ENCODE data around the gene IRGC.

The IRGC gene

GRCh38 chr19:43692385-43692784 lies 23.5 kb upstream of the IRGC start:
- FAIRE-seq = no peak

GRCh38 chr19:43692877-43693276 lies 23.0 kb upstream of the IRGC start:
- FAIRE-seq = no peak

GRCh38 chr19:43694553-43694952 lies 21.3 kb upstream of the IRGC start:
- FAIRE-seq = no peak

- no peak for FAIRE-seq
These were observed 19.7 kb upstream of the IRGC start for GRCh38 chr19:43695985-43696704.

- FAIRE-seq = no peak
These were observed 18.6 kb upstream of the IRGC start for GRCh38 chr19:43697295-43697694.

DNA sequence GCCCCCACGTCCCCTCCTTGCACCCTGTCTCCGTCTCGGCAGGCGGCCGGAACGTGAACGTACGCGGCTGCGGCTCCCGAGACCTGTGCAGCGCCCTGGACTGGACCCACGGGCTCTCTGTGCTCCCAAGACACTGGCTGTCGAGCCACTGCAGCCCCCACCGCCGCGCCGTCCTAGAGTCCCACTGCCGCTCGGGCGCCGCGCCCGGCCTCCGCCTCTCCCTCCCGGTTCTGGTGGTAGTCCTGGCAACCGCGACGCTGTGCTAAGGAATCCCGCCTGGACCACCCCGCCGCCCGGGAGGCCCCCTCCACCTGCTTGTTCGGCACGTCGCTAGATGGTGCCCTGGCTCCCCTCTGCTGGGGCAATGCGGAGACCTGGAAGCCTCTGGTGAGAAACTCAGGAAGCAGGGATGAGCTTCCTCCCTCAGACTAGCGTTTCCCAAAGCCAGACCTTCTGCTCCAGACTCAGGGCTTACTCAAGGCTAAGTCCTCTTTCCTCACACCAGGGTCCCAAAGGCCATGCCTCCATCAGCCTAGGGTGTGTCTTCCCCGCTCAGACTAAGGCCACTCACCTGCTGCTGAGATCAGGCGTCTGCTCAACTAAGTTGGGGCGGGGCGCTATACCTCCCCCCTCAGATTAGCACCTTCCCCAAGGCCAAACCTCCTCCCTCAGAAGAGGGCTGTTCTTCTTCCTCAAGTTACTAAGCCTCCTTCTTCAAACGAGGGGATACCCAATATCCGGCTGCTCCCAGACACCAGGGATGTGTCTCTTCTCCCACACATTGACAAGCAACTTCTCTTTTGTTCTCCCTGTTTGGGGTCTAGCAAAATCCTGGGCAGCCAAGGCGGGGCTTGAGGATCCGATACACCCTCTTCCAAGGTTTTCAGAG lies 16.1 kb upstream of the IRGC start:
- FAIRE-seq = no peak

DNA sequence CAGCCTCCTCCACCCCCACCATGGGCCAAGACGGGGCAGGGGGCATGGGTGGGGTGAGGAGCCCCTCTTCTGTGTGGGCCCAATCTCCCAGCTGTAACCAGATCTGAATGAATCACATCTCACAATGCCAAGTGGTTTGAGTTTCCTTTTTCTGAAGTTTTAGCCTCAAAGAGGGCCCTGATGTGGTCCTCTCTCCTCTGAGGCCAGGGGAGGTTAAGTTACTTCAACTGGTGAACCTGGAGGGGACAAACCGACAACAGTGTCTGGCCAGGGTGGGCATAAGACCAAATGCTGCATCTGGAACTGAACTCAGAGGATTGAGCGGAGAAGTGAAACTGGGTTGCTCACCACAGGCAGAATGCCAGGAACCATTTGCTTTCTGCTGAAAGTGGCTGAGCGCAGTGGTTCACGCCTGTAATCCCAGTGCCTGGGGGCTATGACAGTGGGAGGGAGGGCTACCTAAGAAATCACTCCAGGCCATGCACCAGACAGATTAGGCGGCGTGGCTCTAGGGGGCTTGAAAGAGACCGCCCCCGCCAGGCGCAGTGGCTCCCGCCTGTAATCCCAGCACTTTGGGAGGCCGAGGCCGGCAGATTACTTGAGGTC lies 15.4 kb upstream of the IRGC start:
- FAIRE-seq = no peak

GRCh38 chr19:43704002-43704705 lies 11.7 kb upstream of the IRGC start:
- no peak for FAIRE-seq

DNA sequence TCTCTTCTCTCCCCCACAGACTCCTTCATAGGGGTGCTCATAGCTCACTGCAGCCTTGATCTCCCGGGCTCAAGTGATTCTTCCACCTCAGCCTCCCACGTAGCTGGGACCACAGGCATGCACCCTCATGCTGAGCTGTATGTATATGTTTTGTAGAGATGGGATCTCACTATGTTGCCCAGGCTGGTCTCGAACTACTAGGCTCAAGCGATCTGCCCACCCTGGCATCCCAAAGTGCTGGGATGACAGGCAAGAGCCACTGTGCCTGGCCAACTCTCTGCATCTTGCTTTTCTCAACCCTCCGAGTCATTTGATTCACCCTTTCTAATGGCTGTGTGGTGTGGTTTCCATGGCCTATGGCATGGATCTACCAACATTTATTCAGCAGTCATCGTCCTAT lies 10.1 kb upstream of the IRGC start:
- FAIRE-seq = no peak

DNA sequence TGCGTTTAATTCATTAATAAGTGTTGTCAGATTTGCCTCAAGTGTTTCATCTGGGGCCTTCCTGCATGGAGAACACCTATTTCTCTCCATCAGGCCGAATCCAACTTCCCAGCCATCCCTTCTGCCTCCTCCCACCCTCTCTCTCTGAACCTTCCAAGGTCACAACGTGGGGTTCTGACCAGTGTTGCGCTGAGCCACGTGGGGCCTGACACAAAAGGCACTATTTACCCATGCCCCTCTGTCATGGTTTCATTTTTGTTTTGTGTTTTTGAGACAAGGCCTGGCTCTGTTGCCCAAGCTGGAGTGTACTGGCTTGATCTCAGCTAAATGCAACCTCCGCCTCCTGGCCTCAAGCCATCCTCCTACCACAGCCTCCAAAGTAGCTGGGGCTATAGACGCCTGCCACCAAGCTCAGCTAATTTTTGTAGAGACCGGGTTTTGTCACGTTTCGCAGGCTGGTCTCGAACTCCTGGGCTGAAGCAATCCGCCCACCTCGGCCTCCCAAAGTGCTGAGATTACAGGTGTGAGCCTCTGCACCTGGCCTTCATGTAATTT lies 8.6 kb upstream of the IRGC start:
- no peak for FAIRE-seq

DNA sequence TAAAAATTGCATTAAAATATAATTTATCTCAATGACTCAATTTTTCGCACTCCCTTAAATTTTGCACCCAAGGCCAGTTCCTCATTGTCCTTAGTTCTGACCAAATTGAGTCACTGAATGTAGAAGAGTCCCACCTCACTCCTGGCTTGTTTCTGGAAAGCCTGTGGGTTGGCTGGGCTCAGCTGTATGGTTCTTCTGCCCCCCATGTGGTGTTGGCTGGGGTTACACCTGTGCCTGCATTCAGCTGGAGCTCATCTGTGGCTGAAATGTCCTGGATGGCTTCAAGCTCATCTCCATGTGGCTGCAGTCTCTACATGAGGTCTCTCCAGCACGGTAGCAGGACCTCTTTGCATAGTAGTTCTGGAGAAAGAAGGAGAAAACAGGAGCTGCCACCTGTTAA lies 7.2 kb upstream of the IRGC start:
- no peak for FAIRE-seq

DNA sequence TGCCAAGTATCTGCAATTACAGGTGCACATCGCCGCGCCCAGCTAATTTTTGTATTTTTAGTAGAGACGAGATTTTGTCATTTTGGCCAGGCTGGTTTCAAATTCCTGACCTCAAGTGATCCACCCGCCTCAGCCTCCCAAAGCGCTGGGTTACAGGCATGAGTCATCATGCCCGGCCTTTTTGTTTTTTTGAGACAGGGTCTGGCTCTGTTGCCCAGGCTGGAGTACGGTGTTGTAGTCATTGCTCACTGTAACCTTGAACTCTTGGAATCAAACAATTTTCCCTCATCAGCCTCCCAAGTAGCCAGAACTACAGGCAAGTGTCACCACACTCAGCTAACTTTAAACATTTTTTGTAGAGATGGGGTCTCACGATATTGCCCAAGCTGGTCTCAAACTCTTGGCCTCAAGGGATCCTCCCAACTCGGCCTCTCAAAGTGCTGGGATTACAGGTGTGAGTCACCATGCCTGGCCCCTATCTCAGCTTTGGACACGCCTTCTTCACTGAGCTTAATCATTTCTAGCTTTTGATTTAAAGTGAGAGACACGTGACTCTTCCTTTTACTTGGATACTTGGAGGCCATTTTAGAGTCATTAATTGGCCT lies 4.0 kb upstream of the IRGC start:
- FAIRE-seq = no peak

GRCh38 chr19:43713208-43713607 lies 2.7 kb upstream of the IRGC start:
- FAIRE-seq = no peak

- no peak for FAIRE-seq
These were observed 2.9 kb downstream of the IRGC start for GRCh38 chr19:43718627-43719377.

DNA sequence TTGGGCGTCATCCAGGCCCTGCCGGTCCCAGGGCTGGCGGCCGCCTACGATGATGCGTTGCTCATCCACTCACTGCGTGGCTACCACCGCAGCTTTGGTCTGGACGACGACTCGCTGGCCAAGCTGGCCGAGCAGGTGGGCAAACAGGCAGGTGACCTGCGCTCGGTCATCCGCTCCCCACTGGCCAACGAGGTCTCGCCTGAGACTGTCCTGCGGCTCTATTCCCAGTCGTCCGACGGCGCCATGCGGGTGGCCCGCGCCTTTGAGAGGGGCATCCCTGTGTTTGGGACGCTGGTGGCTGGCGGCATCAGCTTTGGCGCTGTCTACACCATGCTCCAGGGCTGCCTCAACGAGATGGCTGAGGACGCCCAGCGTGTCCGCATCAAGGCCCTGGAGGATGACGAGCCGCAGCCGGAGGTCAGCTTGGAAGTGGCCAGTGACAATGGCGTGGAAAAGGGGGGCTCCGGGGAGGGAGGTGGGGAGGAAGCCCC lies 3.5 kb downstream of the IRGC start:
- FAIRE-seq = no peak

DNA sequence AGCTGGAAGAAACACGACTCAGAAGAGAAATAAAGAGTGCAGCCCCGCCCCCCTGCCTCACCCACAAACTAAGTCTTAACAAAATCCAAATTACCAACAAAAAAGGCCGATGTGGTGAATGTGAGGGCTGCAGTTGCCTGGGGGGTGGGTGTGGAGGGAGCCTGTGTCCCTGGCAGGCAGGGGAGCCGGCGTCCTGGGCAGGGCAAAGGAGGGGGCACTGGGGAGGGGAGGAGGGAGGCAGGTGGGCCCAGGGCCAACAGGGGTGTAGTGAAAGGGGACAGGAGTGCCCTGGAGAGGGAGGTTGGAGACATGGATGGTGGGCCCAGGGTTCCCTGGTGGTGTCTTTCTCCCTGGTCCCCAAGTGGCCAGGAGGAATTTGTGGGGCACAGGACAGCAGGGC lies 4.0 kb downstream of the IRGC start:
- no peak for FAIRE-seq

- FAIRE-seq = no peak
These were observed 5.1 kb downstream of the IRGC start for GRCh38 chr19:43720936-43721335.

DNA sequence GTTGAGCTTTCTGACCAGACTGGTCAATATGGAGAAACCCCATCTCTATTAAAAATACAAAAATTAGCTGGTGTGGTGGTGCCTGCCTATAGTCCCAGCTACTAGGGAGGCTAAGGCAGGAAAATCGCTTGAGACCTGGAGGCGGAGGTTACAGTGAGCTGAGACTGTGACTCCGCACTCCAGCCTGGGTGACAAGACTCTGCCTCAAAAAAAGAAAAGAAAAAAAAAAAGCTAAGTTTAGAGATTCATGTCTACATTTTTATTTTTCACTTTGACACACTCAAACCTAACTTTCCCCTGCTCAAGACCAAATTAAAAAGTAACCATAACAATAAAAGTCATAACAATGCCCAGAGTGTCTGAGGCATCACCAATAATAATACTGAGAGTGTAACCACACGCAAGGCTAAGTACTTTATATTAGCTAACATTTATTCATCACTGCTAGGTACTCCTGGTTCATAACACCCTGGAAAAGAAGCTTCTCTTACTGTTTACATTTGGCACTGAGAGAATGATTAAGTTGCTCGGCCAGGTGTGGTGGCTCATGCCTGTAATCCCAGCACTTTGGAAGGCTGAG lies 5.7 kb downstream of the IRGC start:
- no peak for FAIRE-seq

DNA sequence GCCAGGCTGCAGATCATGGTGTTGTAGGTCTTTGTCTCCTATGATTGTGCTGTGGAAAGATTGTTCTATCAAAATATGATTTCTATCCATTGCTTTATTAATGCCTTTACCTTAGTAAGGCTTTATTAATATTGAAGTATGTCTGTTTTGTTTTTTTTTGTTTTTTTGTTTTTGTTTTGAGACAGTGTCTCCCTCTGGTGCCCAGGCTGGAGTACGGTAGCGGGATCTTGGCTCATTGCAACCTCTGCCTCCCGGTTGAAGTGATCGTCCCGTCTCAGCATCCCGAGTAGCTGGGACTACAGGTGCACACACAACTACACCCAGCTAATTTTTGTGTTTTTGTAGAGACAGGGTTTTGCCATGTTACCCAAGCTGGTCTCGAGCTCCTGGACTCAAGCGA lies 7.7 kb downstream of the IRGC start:
- no peak for FAIRE-seq

GRCh38 chr19:43724896-43725295 lies 9.0 kb downstream of the IRGC start:
- no peak for FAIRE-seq

DNA sequence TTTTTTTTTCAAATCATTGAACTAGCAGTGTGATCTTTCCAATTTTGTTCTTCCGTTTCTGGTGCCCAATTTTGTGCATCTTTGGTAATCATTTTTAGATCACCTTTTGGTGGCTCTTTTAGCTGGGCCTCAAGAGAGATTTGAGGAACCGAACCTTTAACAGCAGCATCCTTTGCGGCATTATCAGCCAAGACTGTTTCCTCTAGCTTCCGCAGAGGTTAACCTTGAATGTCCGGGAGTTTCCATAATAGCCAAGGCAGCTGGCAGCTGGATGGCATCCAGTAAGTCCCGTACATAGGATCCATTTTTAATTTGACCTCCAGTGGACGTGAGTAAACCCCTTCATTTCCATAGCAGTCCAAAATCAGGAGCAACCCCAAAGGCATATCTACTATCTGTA lies 9.6 kb downstream of the IRGC start:
- FAIRE-seq = no peak
